HepG2 (cell line): ENCODE data around the gene CTIF. TPM values are rescaled to one million over a fixed set of nuclear protein-coding genes. Genes with fewer than 3 reads are reported as not detected.
A peak's percentile ranks its signal among the peaks of the same experiment; 100 is the strongest.

Experiments used
- ATAC-seq: fragments of 200-7000 bp; cut with Tn5 transposase; 3 replicates; pipeline ENCODE4 v1.9.1; 2020; ENCODE audit warnings: mild to moderate bottlenecking, moderate library complexity
- BruUV-seq: library from RNA; stranded (reverse); fragments of 400-500 nt; replicated peaks from 2 replicates; lab custom pipeline; 2021; lab: Mats Ljungman, UMichigan
- CTCF ChIA-PET: fragments of 300-600 bp; formaldehyde crosslinking; extraction: SDS; loops from one replicate; lab custom pipeline; 2021; ENCODE audit warnings: low total read pairs, inconsistent platforms, low intra/inter-chr PET ratio; lab: Yijun Ruan, JAX
- POLR2A ChIA-PET: fragments of 350-600 bp; sonication (Branson Sonifier 250); formaldehyde crosslinking; loops from one replicate; lab custom pipeline; 2020; ENCODE audit warnings: antibody characterized with exemption, inconsistent platforms; lab: Yijun Ruan, JAX
- DNase-seq: peaks from one replicate; pipeline ENCODE4 v3.0.0-alpha.2; 2015; ENCODE audit warnings: low spot score
- FAIRE-seq: peaks from 3 replicates; lab custom pipeline; 2011; peaks lifted over from hg19 to GRCh38; lab: Jason Lieb, UNC
- H2AFZ ChIP-seq: one replicate; pipeline ENCODE4 v1.6.1; 2011; ENCODE audit warnings: low read length, inconsistent platforms
- H3K27ac ChIP-seq: fragments of 300-600 bp; 3 replicates; pipeline ENCODE4 v1.8.0; 2011; ENCODE audit warnings: mixed run types, mild to moderate bottlenecking, mixed read lengths, low read length, inconsistent platforms; ENCODE audit not compliant: insufficient read depth; ENCODE audit errors: extremely low read length
- H3K27me3 ChIP-seq, 2 experiments: fragments of 200-600 bp in 1 of 2; 2 replicates in 1 of 2; 3 replicates in 1 of 2; pipeline versions ENCODE4 v1.6.0 to v1.8.0; 2011; ENCODE audit warnings: low read length in 2 of 2, mild to moderate bottlenecking in 2 of 2, moderate library complexity in 2 of 2, inconsistent platforms in 1 of 2; ENCODE audit not compliant: insufficient read depth in 2 of 2, control insufficient read depth in 1 of 2
- H3K36me3 ChIP-seq, 2 experiments: fragments of 200-600 bp in 1 of 2; replicated peaks in 1 of 2; 2 replicates in 1 of 2; 3 replicates in 1 of 2; pipeline versions ENCODE4 v1.5.1 to v1.8.0; 2011; ENCODE audit warnings: low read length in 2 of 2, inconsistent platforms in 1 of 2; ENCODE audit not compliant: insufficient read depth in 2 of 2, control insufficient read depth in 1 of 2
- H3K4me1 ChIP-seq: 2 replicates; pipeline ENCODE4 v1.5.1; 2012; ENCODE audit warnings: low read length, inconsistent platforms; ENCODE audit not compliant: insufficient read depth
- H3K4me2 ChIP-seq: 2 replicates; pipeline ENCODE4 v1.6.0; 2011; ENCODE audit warnings: low read depth, low read length, inconsistent platforms
- H3K4me3 ChIP-seq, 3 experiments: fragments of 200-600 bp in 1 of 3; sonication (generic), shearing (Covaris generic) in 1 of 3; replicated peaks in 1 of 3; 2 replicates each; pipeline ENCODE4 v1.5.1; 2011 to 2016; ENCODE audit warnings: low read length in 3 of 3, inconsistent platforms in 2 of 3, low read depth in 2 of 3, mild to moderate bottlenecking in 2 of 3, control low read depth in 1 of 3, mixed read lengths in 1 of 3; ENCODE audit not compliant: insufficient read depth in 1 of 3
- H3K79me2 ChIP-seq: one replicate; pipeline ENCODE4 v1.6.1; 2011; ENCODE audit warnings: low read length, inconsistent platforms; ENCODE audit not compliant: insufficient read depth
- H3K9ac ChIP-seq: 2 replicates; pipeline ENCODE4 v1.6.0; 2011; ENCODE audit warnings: mild to moderate bottlenecking, low read depth, low read length, inconsistent platforms; ENCODE audit not compliant: insufficient read depth
- H3K9me3 ChIP-seq: 2 replicates; pipeline ENCODE4 v1.5.1; 2012; ENCODE audit warnings: mild to moderate bottlenecking, low read length
- H4K20me1 ChIP-seq: 2 replicates; pipeline ENCODE4 v1.6.0; 2011; ENCODE audit warnings: inconsistent platforms, mild to moderate bottlenecking, low read length, moderate library complexity; ENCODE audit not compliant: insufficient read depth
- ATF4 ChIP-seq, 2 experiments: fragments of 450-650 bp in 1 of 2; sonication (generic) in 1 of 2; formaldehyde crosslinking; IDR thresholded peaks; 2 replicates each; pipeline versions ENCODE4 v1.5.0 to v1.8.0; 2020 to 2022; ENCODE audit warnings: mild to moderate bottlenecking in 1 of 2, missing genetic modification reagents in 1 of 2
- FOSL2 ChIP-seq: sonication (generic); formaldehyde crosslinking; IDR thresholded peaks from 2 replicates; pipeline ENCODE4 v1.4.0; 2020; ENCODE audit warnings: missing genetic modification reagents
- FOXA1 ChIP-seq, 2 experiments: fragments of 450-650 bp in 1 of 2; sonication (generic) in 1 of 2; formaldehyde crosslinking in 1 of 2; IDR thresholded peaks; 2 replicates each; pipeline versions ENCODE4 v1.4.0 to v1.6.1; 2016 to 2020; ENCODE audit warnings: missing genetic modification reagents in 1 of 2
- MAF1 ChIP-seq: sonication (generic); formaldehyde crosslinking; IDR thresholded peaks from 2 replicates; pipeline ENCODE4 v1.5.0; 2020; ENCODE audit warnings: missing genetic modification reagents, borderline replicate concordance
- MAFK ChIP-seq, 2 experiments: IDR thresholded peaks in 1 of 2; conservative IDR thresholded peaks in 1 of 2; 2 replicates each; pipeline ENCODE4 v1.6.1; 2011; ENCODE audit warnings: improper control_type of control experiment in 2 of 2, low read length in 2 of 2
- MNT ChIP-seq: fragments of 450-650 bp; IDR thresholded peaks from 2 replicates; pipeline ENCODE4 v1.6.1; 2016
- RFX1 ChIP-seq: fragments of 450-650 bp; IDR thresholded peaks from 2 replicates; pipeline ENCODE4 v1.6.1; 2017
- ZMYM3 ChIP-seq: sonication (generic); formaldehyde crosslinking; IDR thresholded peaks from 2 replicates; pipeline ENCODE4 v1.5.1; 2020; ENCODE audit warnings: mild to moderate bottlenecking, missing genetic modification reagents
- ZNF512B ChIP-seq: sonication (generic); formaldehyde crosslinking; IDR thresholded peaks from 2 replicates; pipeline ENCODE4 v1.5.1; 2020; ENCODE audit warnings: missing genetic modification reagents, mild to moderate bottlenecking, borderline replicate concordance
- ZNF563 ChIP-seq: sonication (generic); formaldehyde crosslinking; IDR thresholded peaks from 2 replicates; pipeline ENCODE4 v1.8.0; 2022; ENCODE audit warnings: mild to moderate bottlenecking, moderate library complexity, missing genetic modification reagents
- ZNF567 ChIP-seq: sonication (generic); formaldehyde crosslinking; IDR thresholded peaks from 2 replicates; pipeline ENCODE4 v1.8.1; 2023; ENCODE audit warnings: mild to moderate bottlenecking, missing genetic modification reagents, borderline replicate concordance
- ZNF7 ChIP-seq: IDR thresholded peaks from 2 replicates; pipeline ENCODE4 v1.6.1; 2016; ENCODE audit warnings: missing biosample characterization, missing genetic modification reagents
- WGBS: methylation state at CpG from one replicate; pipeline ENCODE4 v1.1.6; 2017; ENCODE audit warnings: low lambda C conversion rate; 5-methylcytosine and 5-hydroxymethylcytosine counted together
- in situ Hi-C: cut with HindIII; loops from 2 replicates; pipeline ENCODE4 v1.10.0; 2017; ENCODE audit warnings: low pct_unique_long_range_greater_than_20kb; ENCODE audit not compliant: extremely low pct_ligation_motif_present
- intact Hi-C: fragments of 100-400 bp; cut with micrococcal nuclease; formaldehyde crosslinking; loops from one replicate; pipeline ENCODE4 v1.10.0; 2022; ENCODE audit not compliant: unreplicated experiment
- polyA plus RNA-seq, 8 experiments: library from polyadenylated mRNA; depleted of rRNA in 3 of 8; stranded (reverse) in 7 of 8; unstranded in 1 of 8; fragments of >200 nt; fragmentation: Illumina TruSeq in 4 of 8; extraction: Trizol in 4 of 8; gene quantifications; 2 replicates each; pipeline versions ENCODE4 v1.2.1 to v1.2.3, GENCODE V29; 2011 to 2016; ENCODE audit warnings: low read depth in 4 of 8, missing spikeins in 1 of 8, mixed read lengths in 1 of 8; ENCODE audit not compliant: insufficient read depth in 1 of 8
- total RNA-seq, 5 experiments: library from RNA; depleted of rRNA; stranded (reverse); fragments of >200 nt; fragmentation: Illumina TruSeq; extraction: Trizol; gene quantifications; 2 replicates each; pipeline ENCODE4 v1.2.3, GENCODE V29; 2016; ENCODE audit warnings: low read depth in 1 of 5

Gene CTIF
- total and polyA plus RNA-seq, 2 of the 13 experiments (the other 11 are each of a cell fraction or from before 2014, with no cell fraction given) = 18.2 to 28.0 TPM

- no peaks in the 10 kb centered on the region for H4K20me1 ChIP-seq
- H3K27ac ChIP-seq = no peak overlapping the region
- DNase-seq (no peak), FAIRE-seq (no peak), ATAC-seq (no peak)
- peaks cover 4% of the 10 kb centered on the region for H3K79me2 ChIP-seq
- CTCF ChIA-PET = no interaction called here
- H2AFZ ChIP-seq = no peak overlapping the region
- no peak overlapping the region for H3K9ac ChIP-seq
- intact Hi-C loops (loop anchor here (5.0 to 10.0 kb wide), 2 partner anchors 222 to 275 kb away; no protein-coding TSS in a partner anchor), in situ Hi-C loops (loop anchor here (5.0 to 10.0 kb wide), 4 partner anchors 48 to 355 kb away; no protein-coding TSS in a partner anchor)
- no TSS peak for BruUV-seq
- H3K4me2 ChIP-seq = no peak overlapping the region
- H3K36me3 ChIP-seq = no peaks in the 10 kb centered on the region
- no peaks in the 10 kb centered on the region for H3K9me3 ChIP-seq
- H3K27me3 ChIP-seq = no peaks in the 10 kb centered on the region; a peak in 1 of 5 replicates
- TF ChIP-seq ZNF563 (CRISPR knock-in tag) (no peak), MAFK (conservative IDR thresholded peaks at IDR 0.05 in 1 of 2, IDR thresholded peaks at IDR 0.05 in 1 of 2; ENCODE audit: low read length in 2 of 2) (0 out of 4 replicates have a peak, but pooled peaks have one; percentile 6 to 19), ZNF567 (CRISPR knock-in tag) (no peak), MAF1 (CRISPR knock-in tag) (no peak), ZNF7 (CRISPR knock-in tag) (peak; percentile 92), FOSL2 (no peak), ZMYM3 (CRISPR knock-in tag) (no peak), MNT (no peak), FOXA1 (IDR thresholded peaks at IDR 0.05) (no peak), FOXA1 (CRISPR knock-in tag; IDR thresholded peaks at IDR 0.05) (no peak), ZNF512B (CRISPR knock-in tag) (no peak), ATF4 (CRISPR knock-in tag; IDR thresholded peaks at IDR 0.05) (no peak), RFX1 (no peak)
- H3K4me3 ChIP-seq = no peak overlapping the region
- 83% methylated on average over 4 of the region's 4 CpGs for WGBS
- POLR2A ChIA-PET = no interaction called here
- peaks cover 66% of the 10 kb centered on the region for H3K4me1 ChIP-seq
Observed at GRCh38 chr18:48899558-48900174, 360.8 kb downstream of the CTIF start.
